Left forelimb (tissue), 1 donor: ENCODE data around the gene SFXN2.

ENCODE experiments used
- DNase-seq: peaks from one replicate; pipeline ENCODE4 v3.0.0-alpha.2; 2018; ENCODE audit warnings: low spot score

The SFXN2 gene

DNA sequence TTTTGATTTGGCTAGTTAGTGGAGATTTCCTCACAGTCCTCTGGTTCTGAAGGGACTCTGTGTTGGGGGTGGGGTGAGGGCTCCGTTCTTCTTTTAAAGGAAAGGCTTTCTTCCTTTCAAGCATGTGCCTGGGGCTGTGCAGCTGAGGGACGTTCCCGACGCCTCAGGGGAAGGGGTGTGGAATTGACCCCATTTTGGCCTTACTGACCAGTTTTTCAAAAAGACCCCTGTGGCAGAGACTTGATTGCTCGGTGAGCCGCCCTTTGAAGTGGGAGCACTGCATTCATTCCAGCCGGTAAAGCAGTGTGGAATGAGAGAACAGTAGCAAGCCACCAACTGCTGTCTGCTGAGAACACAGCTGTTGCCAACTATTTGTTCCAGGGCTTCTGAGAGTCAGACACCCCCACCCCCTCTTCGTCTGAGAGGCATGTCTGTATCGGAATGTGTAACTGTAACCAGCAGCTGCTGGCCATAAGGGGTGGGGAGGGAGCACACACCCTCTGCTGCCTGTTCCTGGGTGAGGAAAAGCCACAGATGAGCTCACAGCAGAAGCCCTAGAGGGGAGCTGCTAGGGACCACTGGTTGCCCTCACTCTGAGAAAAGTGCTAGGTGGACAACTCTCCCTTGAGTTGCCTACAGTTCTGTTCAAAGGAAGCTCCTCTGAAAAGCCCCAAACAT is 62.5 kb downstream of the SFXN2 start:
- DNase-seq: peak; percentile 88

DNA sequence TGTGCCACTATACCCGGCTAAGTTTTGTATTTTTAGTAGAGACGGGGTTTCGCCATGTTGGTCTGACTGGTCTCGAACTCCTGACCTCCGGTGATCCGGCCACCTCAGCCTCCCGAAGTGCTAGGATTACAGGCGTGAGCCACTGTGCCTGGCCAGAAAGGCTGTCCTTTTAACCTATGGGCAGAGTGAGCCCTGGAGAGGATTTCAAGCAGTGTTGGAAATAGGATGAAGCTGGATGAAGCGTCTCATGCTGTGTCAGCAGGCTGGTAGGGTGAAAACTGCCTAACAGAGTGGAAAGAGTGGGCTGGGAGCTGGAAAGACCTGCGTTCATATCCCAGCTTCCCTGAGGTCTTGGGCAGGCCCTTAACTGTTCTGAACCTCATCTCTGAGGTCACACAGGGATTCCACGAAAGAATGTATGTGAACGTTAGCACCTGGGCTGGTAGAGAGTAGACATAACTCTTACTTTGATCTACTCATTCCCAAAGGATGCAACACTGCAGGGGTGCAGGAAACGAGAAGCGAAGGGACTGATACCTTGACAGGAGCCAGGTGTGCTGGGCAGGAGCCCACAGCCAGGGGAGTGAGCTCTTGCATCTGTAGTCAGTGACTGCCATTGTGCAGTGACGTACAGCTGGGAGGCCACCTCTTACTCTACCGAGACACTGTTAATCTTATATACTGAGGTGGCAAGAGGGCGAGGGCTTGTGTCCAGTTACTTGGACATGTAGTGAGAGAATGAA is 63.4 kb downstream of the SFXN2 start:
- no peak for DNase-seq

- DNase-seq: no peak
These were observed 64.3 kb downstream of the SFXN2 start for GRCh38 chr10:102778781-102779180.

DNA sequence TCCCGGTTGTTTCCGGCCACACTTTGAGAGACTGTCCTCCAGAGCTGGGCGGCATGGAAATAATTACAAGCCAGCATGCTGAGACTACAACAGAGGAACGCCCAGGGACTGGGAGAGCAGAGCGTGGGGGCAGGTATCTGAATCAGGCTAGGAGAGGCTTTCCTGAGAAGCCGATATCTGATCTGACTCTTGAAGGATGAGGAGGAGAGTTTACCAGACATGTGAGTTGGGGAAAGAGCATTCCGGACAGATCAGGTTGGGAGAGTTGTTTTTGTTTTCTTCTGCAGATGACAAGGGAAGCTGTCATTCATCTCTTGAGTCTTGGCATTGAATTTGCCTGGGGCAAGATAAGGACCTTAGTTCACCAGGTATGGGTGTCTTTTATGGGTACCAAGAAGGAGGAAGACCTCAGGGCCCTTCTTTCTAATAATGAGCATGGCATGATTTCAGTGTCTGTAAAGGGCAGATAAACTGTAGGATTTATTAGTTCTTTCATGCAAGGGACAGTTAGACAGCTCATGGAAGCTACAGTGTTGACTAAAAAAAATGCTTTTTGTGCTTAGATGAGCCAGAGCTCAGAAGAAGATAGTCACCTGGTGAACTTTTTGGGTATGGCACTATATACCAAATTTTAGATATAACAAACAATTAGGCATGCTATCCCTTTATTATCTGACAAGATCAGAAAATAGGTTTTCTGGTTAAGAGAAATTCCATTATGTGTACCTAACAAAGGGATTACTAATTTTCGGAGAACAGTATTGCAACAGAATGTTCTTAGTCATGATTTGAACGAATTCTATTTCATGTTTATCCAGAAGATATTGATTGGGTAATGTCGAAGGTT is 65.5 kb downstream of the SFXN2 start:
- peak; percentile 37 for DNase-seq

- no peak for DNase-seq
These were observed 66.0 kb downstream of the SFXN2 start for GRCh38 chr10:102780527-102780808.

- DNase-seq: peak; percentile 68
These were observed 66.9 kb downstream of the SFXN2 start for GRCh38 chr10:102781090-102781920.

- no peak for DNase-seq
These were observed 67.6 kb downstream of the SFXN2 start for GRCh38 chr10:102781921-102782557.

DNA sequence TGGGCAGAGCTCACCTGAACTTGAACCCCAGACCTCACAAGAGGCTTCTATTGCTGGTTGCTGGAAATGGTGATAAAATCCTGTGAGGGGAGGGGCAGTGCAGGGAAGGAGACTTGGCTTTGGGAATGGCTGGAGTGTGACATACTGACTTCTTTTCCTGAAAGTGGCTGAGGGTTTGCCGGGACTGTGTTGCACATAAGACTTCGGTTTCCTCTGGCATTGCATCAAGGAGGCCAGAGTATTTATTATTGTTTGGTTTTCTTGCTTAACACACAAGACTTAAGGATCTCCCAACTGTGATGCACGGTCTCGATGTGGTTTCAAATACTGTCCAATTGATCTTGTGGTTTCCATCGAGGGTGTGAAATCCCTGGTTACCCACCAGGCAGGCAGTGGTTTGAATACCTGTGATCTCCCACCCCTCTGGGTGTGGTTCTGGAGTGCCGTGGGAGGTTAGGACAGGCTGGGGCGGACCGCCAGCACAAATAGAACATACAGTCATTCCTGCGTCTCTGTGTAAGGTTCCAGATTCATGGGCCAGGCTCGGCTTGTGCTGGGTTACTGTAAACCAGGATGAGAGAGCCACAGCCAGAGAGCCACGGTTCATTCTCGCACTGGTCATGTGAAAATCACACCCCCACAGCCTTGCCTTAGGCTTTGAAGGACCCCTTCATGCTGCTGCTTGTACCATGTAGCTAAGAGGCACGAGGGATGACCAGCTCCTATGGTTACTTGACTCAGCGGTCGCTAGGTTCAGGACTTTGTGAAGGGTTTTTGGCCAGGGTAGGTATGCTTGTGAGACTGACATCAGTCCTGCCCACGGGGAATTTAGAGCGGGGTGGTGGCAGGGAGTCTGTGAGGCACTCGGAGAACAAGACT is 68.5 kb downstream of the SFXN2 start:
- DNase-seq: peak; percentile 73

DNA sequence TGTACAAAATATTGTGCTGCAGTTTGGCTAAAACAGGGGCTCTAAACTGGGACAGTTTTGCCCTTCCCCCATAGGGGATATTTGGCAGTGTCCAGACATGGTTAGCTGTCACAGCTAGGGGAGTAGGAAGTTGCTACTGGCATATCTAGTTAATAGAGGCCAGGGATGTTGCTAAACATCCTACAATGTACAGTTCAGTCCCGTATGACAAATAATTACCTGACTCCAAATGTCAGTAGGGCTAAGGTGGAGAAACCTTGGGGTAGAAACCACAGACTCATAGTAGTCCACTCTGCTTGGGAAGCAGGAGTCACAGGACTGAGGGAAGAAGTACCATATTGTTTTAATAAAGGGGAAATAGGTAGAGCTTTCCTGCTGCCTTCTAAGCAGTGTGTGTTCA is 69.1 kb downstream of the SFXN2 start:
- no peak for DNase-seq

GRCh38 chr10:102785818-102786217 is 71.4 kb downstream of the SFXN2 start:
- DNase-seq: no peak

GRCh38 chr10:102791754-102792395 is 77.4 kb downstream of the SFXN2 start:
- no peak for DNase-seq
